ENCODE measurements around the gene NCAM2. TPM values are rescaled to one million over a fixed set of nuclear protein-coding genes. Genes with fewer than 3 reads are reported as not detected.

NCAM2 gene
- total and polyA plus RNA-seq, 11 donors, result 0.19 to 4.3 (median 2.9) TPM

- no peak for ATAC-seq
- no peak overlapping the region for H3K27ac ChIP-seq
- 13 to 34% (median 21%) methylated on average over 1 of the region's 1 CpG for WGBS, 4 donors
- no peaks in the 10 kb centered on the region for H3K27me3 ChIP-seq
- no peaks in the 10 kb centered on the region for H3K36me3 ChIP-seq
- no peaks in the 10 kb centered on the region for H3K4me1 ChIP-seq
- H3K9me3 ChIP-seq, result no peaks in the 10 kb centered on the region
- no peak for DNase-seq
- no peak overlapping the region for H3K4me3 ChIP-seq
- TF ChIP-seq CTCF (IDR thresholded peaks at IDR 0.05) (no peak), POLR2A (IDR thresholded peaks at IDR 0.05) (no peak)
- intact Hi-C loops (cut with DNase I), result no loop called here
Observed at GRCh38 chr21:21084179-21084578, 86.0 kb downstream of the NCAM2 start.

GRCh38 chr21:21085206-21085605 lies 87.0 kb downstream of the NCAM2 start:
- H3K27ac ChIP-seq, result no peak overlapping the region
- 52 to 66% (median 59%) methylated on average over 3 of the region's 3 CpGs for WGBS, 4 donors
- no peaks in the 10 kb centered on the region for H3K4me1 ChIP-seq
- H3K27me3 ChIP-seq, result no peaks in the 10 kb centered on the region
- TF ChIP-seq POLR2A (IDR thresholded peaks at IDR 0.05) (no peak), CTCF (IDR thresholded peaks at IDR 0.05) (no peak)
- DNase-seq, result no peak
- intact Hi-C loops (cut with DNase I), result no loop called here
- H3K36me3 ChIP-seq, result no peaks in the 10 kb centered on the region
- ATAC-seq, result no peak
- no peak overlapping the region for H3K4me3 ChIP-seq
- no peaks in the 10 kb centered on the region for H3K9me3 ChIP-seq

DNA sequence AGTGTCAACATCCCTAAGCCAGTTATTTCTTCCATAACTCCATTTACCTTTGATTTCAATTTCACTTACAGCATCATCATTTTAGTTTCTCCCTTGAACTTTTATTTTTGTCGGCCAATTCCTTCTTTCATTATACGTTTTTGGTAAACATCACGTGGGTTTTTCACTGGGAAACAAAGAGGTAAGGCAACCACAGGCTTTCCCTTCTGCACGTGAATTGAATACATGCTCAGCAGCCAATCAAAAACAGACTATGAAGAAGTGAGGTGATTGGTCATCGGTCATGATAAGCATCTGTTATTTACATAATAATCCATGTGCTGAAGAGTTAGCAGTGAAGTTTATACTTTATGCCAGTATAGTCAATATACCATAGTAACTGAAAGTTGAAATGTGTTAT lies 98.7 kb downstream of the NCAM2 start:
- no peaks in the 10 kb centered on the region for H3K9me3 ChIP-seq
- H3K4me3 ChIP-seq, result no peak overlapping the region
- ATAC-seq, result no peak
- DNase-seq, result no peak
- H3K27ac ChIP-seq, result no peak overlapping the region
- no peak for TF ChIP-seq POLR2A (IDR thresholded peaks at IDR 0.05)
- no peak for TF ChIP-seq CTCF (IDR thresholded peaks at IDR 0.05)
- H3K4me1 ChIP-seq, result no peaks in the 10 kb centered on the region
- H3K27me3 ChIP-seq, result no peaks in the 10 kb centered on the region
- intact Hi-C loops (cut with DNase I), result no loop called here
- WGBS, 4 donors, result 70 to 75% (median 70%) methylated on average over 5 of the region's 5 CpGs
- H3K36me3 ChIP-seq, result no peaks in the 10 kb centered on the region

- no peaks in the 10 kb centered on the region for H3K27me3 ChIP-seq
- intact Hi-C loops (cut with DNase I), result no loop called here
- no peak overlapping the region for H3K27ac ChIP-seq
- TF ChIP-seq POLR2A (IDR thresholded peaks at IDR 0.05) (no peak), CTCF (IDR thresholded peaks at IDR 0.05) (no peak)
- 56 to 64% (median 62%) methylated on average over 1 of the region's 1 CpG for WGBS, 4 donors
- H3K4me1 ChIP-seq, result no peaks in the 10 kb centered on the region
- H3K4me3 ChIP-seq, result no peak overlapping the region
- H3K36me3 ChIP-seq, result no peaks in the 10 kb centered on the region
- ATAC-seq (no peak), DNase-seq (no peak)
- H3K9me3 ChIP-seq, result no peaks in the 10 kb centered on the region
Observed at GRCh38 chr21:21097466-21097865, 99.3 kb downstream of the NCAM2 start.

Measured in heart left ventricle (tissue), 16 donors.